K562 (cell line): Measurements from ENCODE around the gene SULT2B1. TPM values are rescaled to one million over a fixed set of nuclear protein-coding genes. Genes with fewer than 3 reads are reported as not detected.

Source experiments
- HCFC1 ChIP-seq: IDR thresholded peaks from 2 replicates; pipeline ENCODE4 v1.6.1; 2012; ENCODE audit warnings: low read depth, low read length, improper control_type of control experiment
- HDAC1 ChIP-seq, 2 experiments: fragments of 450-650 bp; IDR thresholded peaks; 2 replicates each; pipeline ENCODE4 v1.6.1; 2016 to 2017; ENCODE audit warnings: inconsistent platforms in 1 of 2, mild to moderate bottlenecking in 1 of 2, moderate library complexity in 1 of 2
- MCM7 ChIP-seq, 2 experiments: fragments of 450-650 bp; IDR thresholded peaks; 2 replicates each; pipeline ENCODE4 v1.6.1; 2016 to 2018
- MTA2 ChIP-seq: fragments of 450-650 bp; IDR thresholded peaks from 2 replicates; pipeline ENCODE4 v1.6.1; 2016; ENCODE audit warnings: low read depth
- MYC ChIP-seq, 2 experiments: fragments of 250-450 bp in 1 of 2; sonication (Bioruptor Pico) in 1 of 2; IDR thresholded peaks; 2 replicates each; pipeline versions ENCODE4 v1.5.1 to v1.6.1; 2012 to 2021; ENCODE audit warnings: low read depth in 2 of 2, borderline replicate concordance in 1 of 2, improper control_type of control experiment in 1 of 2, low read length in 1 of 2, mild to moderate bottlenecking in 1 of 2, moderate library complexity in 1 of 2
- PPARD ChIP-seq: fragments of 250-450 bp; sonication (Bioruptor Pico); IDR thresholded peaks from 2 replicates; pipeline ENCODE4 v1.8.0; 2022; ENCODE audit warnings: inconsistent platforms, mild to moderate bottlenecking, moderate library complexity
- RB1 ChIP-seq: fragments of 450-650 bp; IDR thresholded peaks from 2 replicates; pipeline ENCODE4 v1.6.1; 2017; ENCODE audit warnings: low read depth, mild to moderate bottlenecking
- SOX6 ChIP-seq: fragments of 450-650 bp; IDR thresholded peaks from 2 replicates; pipeline ENCODE4 v1.6.1; 2014; ENCODE audit warnings: mild to moderate bottlenecking
- ZBTB7A ChIP-seq: IDR thresholded peaks from 2 replicates; pipeline ENCODE4 v1.6.1; 2011; ENCODE audit warnings: low read depth, mild to moderate bottlenecking, low read length, moderate library complexity, borderline replicate concordance; ENCODE audit not compliant: control insufficient read depth
- ZNF282 ChIP-seq: sonication (generic); formaldehyde crosslinking; IDR thresholded peaks from 2 replicates; pipeline ENCODE4 v1.8.1; 2023; ENCODE audit warnings: missing genetic modification reagents
- polyA plus RNA-seq, 8 experiments: library from polyadenylated mRNA; depleted of rRNA in 4 of 8; stranded (reverse) in 5 of 8; unstranded in 3 of 8; fragments of >200 nt; fragmentation: Nextera tagmentation in 2 of 8; fragmentation: Illumina TruSeq in 1 of 8; extraction: Ambion mirVana in 2 of 8; extraction: Trizol in 1 of 8; gene quantifications; 2 replicates each; pipeline versions ENCODE4 v1.2.1 to v1.2.3, GENCODE V29; 2011 to 2014; ENCODE audit warnings: inconsistent platforms in 1 of 8, missing spikeins in 1 of 8
- total RNA-seq, 7 experiments: library from RNA; depleted of rRNA in 6 of 7; stranded (reverse); fragments of >200 nt in 6 of 7; fragmentation: Illumina TruSeq in 2 of 7; extraction: Trizol in 2 of 7; gene quantifications; 2 replicates each; pipeline versions ENCODE4 v1.2.1 to v1.2.3, GENCODE V29; 2011 to 2021; ENCODE audit warnings: low replicate concordance in 1 of 7
- TF ChIP-seq, protein P1 (sequence below): fragments of 450-650 bp; formaldehyde crosslinking; IDR thresholded peaks from 2 replicates; pipeline ENCODE4 v1.4.0; 2020; ENCODE audit warnings: mild to moderate bottlenecking, mixed read lengths
- TF ChIP-seq, protein P2 (sequence below): fragments of 450-650 bp; IDR thresholded peaks from 2 replicates; pipeline ENCODE4 v1.6.1; 2016
- TF ChIP-seq, protein P3 (sequence below): fragments of 250-450 bp; sonication (Bioruptor Pico); IDR thresholded peaks from 2 replicates; pipeline ENCODE4 v1.5.0; 2021
- TF ChIP-seq, protein P4 (sequence below): sonication (generic); formaldehyde crosslinking; IDR thresholded peaks from 2 replicates; pipeline ENCODE4 v1.8.1; 2023; ENCODE audit warnings: mild to moderate bottlenecking, missing genetic modification reagents, moderate library complexity
- TF ChIP-seq, protein P5 (sequence below): fragments of 450-650 bp; IDR thresholded peaks from 2 replicates; pipeline ENCODE4 v1.6.1; 2018; ENCODE audit not compliant: partially characterized antibody

SULT2B1 gene
- total and polyA plus RNA-seq, 9 of the 15 experiments (the other 6 are each of a cell fraction or from before 2014, with no cell fraction given): 0.09 to 0.62 (median 0.22) TPM; not detected in 2

DNA sequence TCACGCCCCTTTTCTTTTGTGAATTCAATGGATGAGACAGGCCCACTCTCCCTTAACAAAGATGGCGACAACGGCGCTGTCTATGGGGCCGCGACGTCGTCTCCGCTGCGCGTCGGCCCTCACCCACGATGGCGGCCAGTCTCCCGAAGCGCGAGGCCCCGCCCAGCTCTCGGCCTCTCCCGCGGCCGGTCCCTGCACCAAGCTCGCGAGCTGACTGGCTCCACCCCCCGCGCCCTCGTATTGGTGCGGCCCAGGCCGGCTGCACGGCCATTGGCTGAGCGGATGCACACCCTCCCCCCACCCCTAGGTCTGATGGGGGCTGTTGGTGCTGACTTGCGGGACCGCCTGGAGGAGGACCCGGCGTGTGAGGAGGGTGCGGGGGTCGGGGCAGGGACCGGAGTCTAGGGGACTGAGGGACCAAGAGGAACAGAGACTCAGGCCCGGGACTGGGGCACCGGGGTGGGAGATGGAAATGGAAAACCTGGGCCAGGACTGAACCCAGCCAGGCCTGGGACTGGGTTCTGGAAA, 72.2 kb downstream of the SULT2B1 start (continued):
- TF ChIP-seq, protein P1, sequence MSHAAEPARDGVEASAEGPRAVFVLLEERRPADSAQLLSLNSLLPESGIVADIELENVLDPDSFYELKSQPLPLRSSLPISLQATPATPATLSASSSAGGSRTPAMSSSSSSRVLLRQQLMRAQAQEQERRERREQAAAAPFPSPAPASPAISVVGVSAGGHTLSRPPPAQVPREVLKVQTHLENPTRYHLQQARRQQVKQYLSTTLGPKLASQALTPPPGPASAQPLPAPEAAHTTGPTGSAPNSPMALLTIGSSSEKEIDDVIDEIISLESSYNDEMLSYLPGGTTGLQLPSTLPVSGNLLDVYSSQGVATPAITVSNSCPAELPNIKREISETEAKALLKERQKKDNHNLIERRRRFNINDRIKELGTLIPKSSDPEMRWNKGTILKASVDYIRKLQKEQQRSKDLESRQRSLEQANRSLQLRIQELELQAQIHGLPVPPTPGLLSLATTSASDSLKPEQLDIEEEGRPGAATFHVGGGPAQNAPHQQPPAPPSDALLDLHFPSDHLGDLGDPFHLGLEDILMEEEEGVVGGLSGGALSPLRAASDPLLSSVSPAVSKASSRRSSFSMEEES (CRISPR knock-in tag): no peak
- TF ChIP-seq HDAC1 (IDR thresholded peaks at IDR 0.05): 0 out of 4 replicates have a peak, but pooled peaks of 1 of the 2 experiments have one; percentile 2
- TF ChIP-seq HCFC1: peak; percentile 90
- TF ChIP-seq RB1: peak; percentile 59; the same call in 1 of the 2 replicates
- TF ChIP-seq PPARD (CRISPR knock-in tag): no peak
- no peak for TF ChIP-seq SOX6
- TF ChIP-seq MTA2: no peak
- no peak for TF ChIP-seq ZNF282
- TF ChIP-seq MYC (IDR thresholded peaks at IDR 0.05; ENCODE audit: low read depth, low read length): peak; percentile 66
- TF ChIP-seq MYC (CRISPR knock-in tag; IDR thresholded peaks at IDR 0.05; ENCODE audit: borderline replicate concordance, low read depth): no peak
- TF ChIP-seq, protein P2, sequence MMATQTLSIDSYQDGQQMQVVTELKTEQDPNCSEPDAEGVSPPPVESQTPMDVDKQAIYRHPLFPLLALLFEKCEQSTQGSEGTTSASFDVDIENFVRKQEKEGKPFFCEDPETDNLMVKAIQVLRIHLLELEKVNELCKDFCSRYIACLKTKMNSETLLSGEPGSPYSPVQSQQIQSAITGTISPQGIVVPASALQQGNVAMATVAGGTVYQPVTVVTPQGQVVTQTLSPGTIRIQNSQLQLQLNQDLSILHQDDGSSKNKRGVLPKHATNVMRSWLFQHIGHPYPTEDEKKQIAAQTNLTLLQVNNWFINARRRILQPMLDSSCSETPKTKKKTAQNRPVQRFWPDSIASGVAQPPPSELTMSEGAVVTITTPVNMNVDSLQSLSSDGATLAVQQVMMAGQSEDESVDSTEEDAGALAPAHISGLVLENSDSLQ: peak; percentile 31; the same call in 1 of the 2 replicates
- no peak for TF ChIP-seq MCM7 (IDR thresholded peaks at IDR 0.05)
- TF ChIP-seq, protein P3, sequence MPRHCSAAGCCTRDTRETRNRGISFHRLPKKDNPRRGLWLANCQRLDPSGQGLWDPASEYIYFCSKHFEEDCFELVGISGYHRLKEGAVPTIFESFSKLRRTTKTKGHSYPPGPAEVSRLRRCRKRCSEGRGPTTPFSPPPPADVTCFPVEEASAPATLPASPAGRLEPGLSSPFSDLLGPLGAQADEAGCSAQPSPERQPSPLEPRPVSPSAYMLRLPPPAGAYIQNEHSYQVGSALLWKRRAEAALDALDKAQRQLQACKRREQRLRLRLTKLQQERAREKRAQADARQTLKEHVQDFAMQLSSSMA (CRISPR knock-in tag): no peak
- TF ChIP-seq, protein P4, sequence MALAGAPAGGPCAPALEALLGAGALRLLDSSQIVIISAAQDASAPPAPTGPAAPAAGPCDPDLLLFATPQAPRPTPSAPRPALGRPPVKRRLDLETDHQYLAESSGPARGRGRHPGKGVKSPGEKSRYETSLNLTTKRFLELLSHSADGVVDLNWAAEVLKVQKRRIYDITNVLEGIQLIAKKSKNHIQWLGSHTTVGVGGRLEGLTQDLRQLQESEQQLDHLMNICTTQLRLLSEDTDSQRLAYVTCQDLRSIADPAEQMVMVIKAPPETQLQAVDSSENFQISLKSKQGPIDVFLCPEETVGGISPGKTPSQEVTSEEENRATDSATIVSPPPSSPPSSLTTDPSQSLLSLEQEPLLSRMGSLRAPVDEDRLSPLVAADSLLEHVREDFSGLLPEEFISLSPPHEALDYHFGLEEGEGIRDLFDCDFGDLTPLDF (CRISPR knock-in tag): 0 out of 2 replicates have a peak, but pooled peaks have one; percentile 25
- peak; percentile 23; the same call in 1 of the 2 replicates for TF ChIP-seq ZBTB7A
- TF ChIP-seq, protein P5, sequence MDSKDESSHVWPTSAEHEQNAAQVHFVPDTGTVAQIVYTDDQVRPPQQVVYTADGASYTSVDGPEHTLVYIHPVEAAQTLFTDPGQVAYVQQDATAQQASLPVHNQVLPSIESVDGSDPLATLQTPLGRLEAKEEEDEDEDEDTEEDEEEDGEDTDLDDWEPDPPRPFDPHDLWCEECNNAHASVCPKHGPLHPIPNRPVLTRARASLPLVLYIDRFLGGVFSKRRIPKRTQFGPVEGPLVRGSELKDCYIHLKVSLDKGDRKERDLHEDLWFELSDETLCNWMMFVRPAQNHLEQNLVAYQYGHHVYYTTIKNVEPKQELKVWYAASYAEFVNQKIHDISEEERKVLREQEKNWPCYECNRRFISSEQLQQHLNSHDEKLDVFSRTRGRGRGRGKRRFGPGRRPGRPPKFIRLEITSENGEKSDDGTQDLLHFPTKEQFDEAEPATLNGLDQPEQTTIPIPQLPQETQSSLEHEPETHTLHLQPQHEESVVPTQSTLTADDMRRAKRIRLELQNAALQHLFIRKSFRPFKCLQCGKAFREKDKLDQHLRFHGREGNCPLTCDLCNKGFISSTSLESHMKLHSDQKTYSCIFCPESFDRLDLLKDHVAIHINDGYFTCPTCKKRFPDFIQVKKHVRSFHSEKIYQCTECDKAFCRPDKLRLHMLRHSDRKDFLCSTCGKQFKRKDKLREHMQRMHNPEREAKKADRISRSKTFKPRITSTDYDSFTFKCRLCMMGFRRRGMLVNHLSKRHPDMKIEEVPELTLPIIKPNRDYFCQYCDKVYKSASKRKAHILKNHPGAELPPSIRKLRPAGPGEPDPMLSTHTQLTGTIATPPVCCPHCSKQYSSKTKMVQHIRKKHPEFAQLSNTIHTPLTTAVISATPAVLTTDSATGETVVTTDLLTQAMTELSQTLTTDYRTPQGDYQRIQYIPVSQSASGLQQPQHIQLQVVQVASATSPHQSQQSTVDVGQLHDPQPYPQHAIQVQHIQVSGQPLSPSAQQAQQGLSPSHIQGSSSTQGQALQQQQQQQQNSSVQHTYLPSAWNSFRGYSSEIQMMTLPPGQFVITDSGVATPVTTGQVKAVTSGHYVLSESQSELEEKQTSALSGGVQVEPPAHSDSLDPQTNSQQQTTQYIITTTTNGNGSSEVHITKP: peak; percentile 86
